Spleen (tissue), 11 donors: ENCODE data around the gene CCDC34. TPM values are rescaled to one million over a fixed set of nuclear protein-coding genes. Genes with fewer than 3 reads are reported as not detected.

Experiments used
- DNase-seq: peaks from one replicate; pipeline ENCODE4 v3.0.0-alpha.2; 2020
- H3K27ac ChIP-seq, 8 donors: fragments of 200-600 bp; sonication (generic) in 7 of 8; 1 replicate in 4 of 8; 2 replicates in 4 of 8; pipeline versions ENCODE4 v1.5.0 to v1.8.0; 2016 to 2021; ENCODE audit warnings: inconsistent platforms in 4 of 8, mild to moderate bottlenecking in 4 of 8, moderate library complexity in 1 of 8
- H3K27me3 ChIP-seq, 7 donors: fragments of 200-600 bp; sonication (generic) in 6 of 7; replicated peaks in 1 of 7; 1 replicate in 4 of 7; 2 replicates in 3 of 7; pipeline versions ENCODE4 v1.5.0 to v1.8.0; 2016 to 2021; ENCODE audit warnings: inconsistent platforms in 3 of 7, mild to moderate bottlenecking in 1 of 7
- H3K36me3 ChIP-seq, 6 donors: fragments of 200-600 bp; sonication (generic) in 5 of 6; 1 replicate in 4 of 6; 2 replicates in 2 of 6; pipeline versions ENCODE4 v1.5.0 to v1.8.0; 2016 to 2021; ENCODE audit warnings: inconsistent platforms in 2 of 6
- H3K4me1 ChIP-seq, 6 donors: fragments of 200-600 bp; sonication (generic) in 5 of 6; 1 replicate in 3 of 6; 2 replicates in 3 of 6; pipeline versions ENCODE4 v1.5.0 to v1.8.0; 2016 to 2021; ENCODE audit warnings: inconsistent platforms in 3 of 6
- H3K4me3 ChIP-seq, 8 donors: fragments of 200-600 bp; sonication (generic) in 7 of 8; 1 replicate in 4 of 8; 2 replicates in 4 of 8; pipeline versions ENCODE4 v1.5.0 to v1.8.0; 2016 to 2021; ENCODE audit warnings: inconsistent platforms in 4 of 8, mild to moderate bottlenecking in 4 of 8, moderate library complexity in 2 of 8
- H3K9me3 ChIP-seq, 8 donors: fragments of 200-600 bp; sonication (generic) in 7 of 8; 1 replicate in 4 of 8; 2 replicates in 4 of 8; pipeline versions ENCODE4 v1.5.0 to v1.8.0; 2016 to 2021; ENCODE audit warnings: inconsistent platforms in 4 of 8
- CTCF ChIP-seq, 11 experiments: fragments of 200-600 bp in 7 of 11; fragments of 450-650 bp in 4 of 11; sonication (generic) in 4 of 11; IDR thresholded peaks in 8 of 11; conservative IDR thresholded peaks in 3 of 11; 1 replicate in 7 of 11; 2 replicates in 4 of 11; pipeline versions ENCODE4 v1.4.0 to v1.8.0; 2016 to 2021; ENCODE audit warnings: antibody characterized with exemption in 11 of 11, inconsistent platforms in 4 of 11, mild to moderate bottlenecking in 1 of 11
- POLR2A ChIP-seq, 3 donors: fragments of 450-650 bp; IDR thresholded peaks; one replicate each; pipeline ENCODE4 v1.5.1; 2017; ENCODE audit warnings: antibody characterized with exemption in 3 of 3, mild to moderate bottlenecking in 1 of 3
- POLR2AphosphoS5 ChIP-seq, 3 donors: sonication (generic); formaldehyde crosslinking; IDR thresholded peaks; one replicate each; pipeline ENCODE4 v1.5.1; 2017; ENCODE audit warnings: antibody characterized with exemption in 3 of 3
- WGBS, 5 donors: extraction: QIAGEN DNeasy Blood & Tissue Kit in 3 of 5; methylation state at CpG; one replicate each; pipeline versions ENCODE4 v1.1.5 to v1.1.7; 2013 to 2018; 5-methylcytosine and 5-hydroxymethylcytosine counted together
- intact Hi-C: fragments of 100-400 bp; cut with DNase I; formaldehyde crosslinking; loops from one replicate; pipeline ENCODE4 v1.15.0; 2023; ENCODE audit warnings: low total_unique reads
- polyA plus RNA-seq, 3 donors: library from polyadenylated mRNA; stranded (reverse); fragments of 200-250 nt; gene quantifications; one replicate each; pipeline ENCODE4 v1.2.1, GENCODE V29; 2013
- total RNA-seq, 7 donors: library from RNA; depleted of rRNA in 3 of 7; stranded (reverse); fragments of >200 nt in 3 of 7; fragmentation: NEBNext Ultra II Directional in 4 of 7; extraction: Animal tissue kit (Norgen Biotek cat#: 25700) in 4 of 7; gene quantifications; one replicate each; pipeline versions ENCODE4 v1.1.0 to v1.2.1, GENCODE V29; 2016 to 2021
- donor health status: healthy with polysubstance abuse.
- donor health status: DM: no; HTN: no; CAD: no; lungs with moderate emphysema.
- donor health status: DM: no; HTN: no; CAD: no.
- donor health status: Bipolar disorder and iron deficiency.
- donor health status: healthy.
- donor health status: DM: no; HTN: no; CAD: no.
- donor health status: DM: yes; HTN: yes; CAD: no.

The CCDC34 gene
- total and polyA plus RNA-seq, 10 donors = 2.2 to 6.1 (median 3.5) TPM

GRCh38 chr11:27402450-27402849, 39.4 kb upstream of the CCDC34 start:
- Histone ChIP-seq H3K27me3 (no peaks in the 10 kb centered on the region), H3K9me3 (no peaks in the 10 kb centered on the region), H3K27ac (no peak overlapping the region), H3K4me3 (no peak overlapping the region), H3K4me1 (peaks cover 0 to 13% (median 3%) of the 10 kb centered on the region in 6 donors), H3K36me3 (no peaks in the 10 kb centered on the region)
- no peak for DNase-seq
- WGBS, 5 donors = 91 to 96% (median 94%) methylated on average over 2 of the region's 2 CpGs
- intact Hi-C loops = no loop called here
- TF ChIP-seq POLR2AphosphoS5 (IDR thresholded peaks at IDR 0.05) = no peak
- no peak for TF ChIP-seq POLR2A (IDR thresholded peaks at IDR 0.05)
- no peak for TF ChIP-seq CTCF (IDR thresholded peaks at IDR 0.05 in 8 of 11, conservative IDR thresholded peaks at IDR 0.05 in 3 of 11)

GRCh38 chr11:27401833-27402316, 38.9 kb upstream of the CCDC34 start:
- peaks cover 0 to 16% (median 4%) of the 10 kb centered on the region in 6 donors for H3K4me1 ChIP-seq

DNA sequence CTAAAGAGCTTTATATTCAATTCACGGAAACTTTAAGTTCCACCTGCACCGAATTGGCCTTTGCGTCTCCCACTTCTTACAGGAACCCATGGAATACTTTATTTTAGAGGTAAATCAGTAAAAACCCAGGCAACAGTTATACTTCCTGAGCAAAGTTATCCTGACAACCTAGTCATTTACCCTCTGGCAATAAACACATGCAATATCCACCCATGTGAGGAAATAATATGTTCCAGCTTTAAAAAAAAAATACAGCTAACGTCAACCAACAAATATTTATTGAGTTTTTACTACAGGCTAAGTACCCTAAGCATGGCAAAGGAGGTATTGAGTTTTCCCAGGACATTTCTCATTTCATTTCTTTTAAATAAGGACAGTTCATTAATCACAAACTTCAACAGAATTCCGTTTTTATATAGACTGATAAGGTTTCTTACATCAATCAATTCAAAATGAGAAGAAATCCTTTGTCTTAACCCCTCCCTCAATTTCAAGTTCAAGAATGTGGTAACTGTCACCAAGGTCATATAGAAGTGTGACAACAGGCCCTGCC, 38.3 kb upstream of the CCDC34 start:
- H3K4me1 ChIP-seq = peaks cover 0 to 17% (median 4%) of the 10 kb centered on the region in 6 donors
- no peak for DNase-seq
- WGBS, 5 donors = 83 to 89% (median 87%) methylated on average over 5 of the region's 5 CpGs
- H3K27me3 ChIP-seq = no peaks in the 10 kb centered on the region
- no peaks in the 10 kb centered on the region for H3K9me3 ChIP-seq
- H3K27ac ChIP-seq = no peak overlapping the region
- intact Hi-C loops = no loop called here
- no peaks in the 10 kb centered on the region for H3K36me3 ChIP-seq
- TF ChIP-seq POLR2AphosphoS5 (IDR thresholded peaks at IDR 0.05) (no peak), CTCF (IDR thresholded peaks at IDR 0.05 in 8 of 11, conservative IDR thresholded peaks at IDR 0.05 in 3 of 11) (no peak), POLR2A (IDR thresholded peaks at IDR 0.05) (no peak)
- no peak overlapping the region for H3K4me3 ChIP-seq

More at GRCh38 chr11:27401833-27402316, 38.9 kb upstream of the CCDC34 start:
- Histone ChIP-seq H3K27ac (no peak overlapping the region), H3K4me3 (no peak overlapping the region), H3K9me3 (no peaks in the 10 kb centered on the region), H3K27me3 (no peaks in the 10 kb centered on the region), H3K36me3 (no peaks in the 10 kb centered on the region)
- TF ChIP-seq POLR2A (IDR thresholded peaks at IDR 0.05) = no peak
- TF ChIP-seq CTCF (IDR thresholded peaks at IDR 0.05 in 8 of 11, conservative IDR thresholded peaks at IDR 0.05 in 3 of 11) = no peak
- no peak for TF ChIP-seq POLR2AphosphoS5 (IDR thresholded peaks at IDR 0.05)
- intact Hi-C loops = no loop called here
- no peak for DNase-seq
- WGBS, 5 donors = 83 to 93% (median 84%) methylated on average over 5 of the region's 5 CpGs

GRCh38 chr11:27398400-27398770, 35.4 kb upstream of the CCDC34 start:
- Histone ChIP-seq H3K27me3 (no peaks in the 10 kb centered on the region), H3K9me3 (no peaks in the 10 kb centered on the region), H3K4me3 (no peak overlapping the region), H3K4me1 (peaks cover 0 to 17% (median 3%) of the 10 kb centered on the region in 6 donors), H3K36me3 (no peaks in the 10 kb centered on the region), H3K27ac (no peak overlapping the region)
- intact Hi-C loops = no loop called here
- WGBS, 5 donors = 76 to 98% (median 94%) methylated on average over 3 of the region's 3 CpGs
- no peak for TF ChIP-seq CTCF (IDR thresholded peaks at IDR 0.05 in 8 of 11, conservative IDR thresholded peaks at IDR 0.05 in 3 of 11)
- no peak for TF ChIP-seq POLR2A (IDR thresholded peaks at IDR 0.05)
- no peak for TF ChIP-seq POLR2AphosphoS5 (IDR thresholded peaks at IDR 0.05)
- DNase-seq = no peak
